Gastroesophageal sphincter (tissue), 4 donors: ENCODE results near the gene SNX32. TPM values are rescaled to one million over a fixed set of nuclear protein-coding genes. Genes with fewer than 3 reads are reported as not detected.
"Not testable (repeated sequence)": the region's sequence is repeated elsewhere in the genome, so short reads cannot be mapped to it uniquely, and the experiment has no call there.

ENCODE experiments used
- ATAC-seq: fragments of 150-250 bp; one replicate; pipeline ENCODE4 v1.9.1; 2016; ENCODE audit warnings: mild to moderate bottlenecking, moderate library complexity
- H3K27ac ChIP-seq, 4 donors: fragments of 200-600 bp; sonication (generic) in 3 of 4; 1 replicate in 3 of 4; 2 replicates in 1 of 4; pipeline ENCODE4 v1.5.1; 2016 to 2019
- H3K27me3 ChIP-seq: fragments of 200-600 bp; sonication (generic); one replicate; pipeline ENCODE4 v1.5.1; 2019
- H3K36me3 ChIP-seq, 2 donors: fragments of 200-600 bp; sonication (generic); one replicate each; pipeline ENCODE4 v1.5.1; 2019; ENCODE audit warnings: control low read depth in 1 of 2
- H3K4me1 ChIP-seq, 3 donors: fragments of 200-600 bp; sonication (generic); 1 replicate in 2 of 3; 2 replicates in 1 of 3; pipeline ENCODE4 v1.5.1; 2016 to 2019; ENCODE audit warnings: control low read depth in 2 of 3
- H3K4me3 ChIP-seq, 2 donors: fragments of 200-600 bp; sonication (generic); one replicate each; pipeline ENCODE4 v1.5.1; 2019; ENCODE audit warnings: mild to moderate bottlenecking in 1 of 2, moderate library complexity in 1 of 2
- H3K9me3 ChIP-seq, 3 donors: fragments of 200-600 bp; sonication (generic); one replicate each; pipeline ENCODE4 v1.5.1; 2017 to 2019; ENCODE audit warnings: control low read depth in 2 of 3
- CTCF ChIP-seq, 4 experiments: fragments of 200-600 bp in 2 of 4; fragments of 450-650 bp in 2 of 4; sonication (generic) in 1 of 4; IDR thresholded peaks; one replicate each; pipeline ENCODE4 v1.5.1; 2017 to 2019; ENCODE audit warnings: antibody characterized with exemption in 4 of 4, mild to moderate bottlenecking in 2 of 4, moderate library complexity in 2 of 4
- EP300 ChIP-seq: sonication (generic); formaldehyde crosslinking; IDR thresholded peaks from one replicate; pipeline ENCODE4 v1.6.1; 2017; ENCODE audit warnings: antibody characterized with exemption, mild to moderate bottlenecking
- POLR2A ChIP-seq, 2 donors: fragments of 450-650 bp; IDR thresholded peaks; one replicate each; pipeline ENCODE4 v1.6.1; 2017; ENCODE audit warnings: antibody characterized with exemption in 2 of 2, mild to moderate bottlenecking in 2 of 2, moderate library complexity in 1 of 2
- POLR2AphosphoS5 ChIP-seq: sonication (generic); formaldehyde crosslinking; IDR thresholded peaks from one replicate; pipeline ENCODE4 v1.6.1; 2017; ENCODE audit warnings: antibody characterized with exemption
- WGBS, 2 donors: methylation state at CpG; one replicate each; pipeline ENCODE4 v1.1.5; 2018; ENCODE audit warnings: low coverage in 1 of 2; 5-methylcytosine and 5-hydroxymethylcytosine counted together
- total RNA-seq, 4 donors: library from RNA; depleted of rRNA; stranded (reverse); fragments of >200 nt; gene quantifications; one replicate each; pipeline ENCODE4 v1.1.0, GENCODE V29; 2016

Gene SNX32
- total RNA-seq, 4 donors from 2014 or later, result 0.13 TPM; not detected in 3

- Histone ChIP-seq H3K36me3 (no peaks in the 10 kb centered on the region), H3K4me1 (no peaks in the 10 kb centered on the region), H3K27me3 (no peaks in the 10 kb centered on the region), H3K9me3 (no peaks in the 10 kb centered on the region), H3K4me3 (no peak overlapping the region), H3K27ac (no peak overlapping the region)
- no peak for TF ChIP-seq POLR2A (IDR thresholded peaks at IDR 0.05)
- TF ChIP-seq EP300, result no peak
- TF ChIP-seq CTCF (IDR thresholded peaks at IDR 0.05), result no peak
- TF ChIP-seq POLR2AphosphoS5, result no peak
- ATAC-seq, result no peak
- 96 to 100% methylated on average over 1 to 4 of the region's 4 CpGs for WGBS, 2 donors
Measured at GRCh38 chr11:65842144-65842543, 8.4 kb downstream of the SNX32 start.

GRCh38 chr11:65843811-65844210 lies 10.0 kb downstream of the SNX32 start:
- Histone ChIP-seq H3K27ac (no peak overlapping the region), H3K4me3 (no peak overlapping the region), H3K36me3 (no peaks in the 10 kb centered on the region), H3K4me1 (no peaks in the 10 kb centered on the region), H3K27me3 (no peaks in the 10 kb centered on the region), H3K9me3 (no peaks in the 10 kb centered on the region)
- TF ChIP-seq CTCF (IDR thresholded peaks at IDR 0.05), result no peak
- TF ChIP-seq POLR2A (IDR thresholded peaks at IDR 0.05), result no peak
- no peak for TF ChIP-seq EP300
- no peak for TF ChIP-seq POLR2AphosphoS5
- WGBS, 2 donors, result 92 to 95% methylated on average over 3 of the region's 3 CpGs
- no peak for ATAC-seq

GRCh38 chr11:65844231-65844872 lies 10.6 kb downstream of the SNX32 start:
- no peaks in the 10 kb centered on the region for H3K27me3 ChIP-seq
- ATAC-seq, result no peak
- H3K36me3 ChIP-seq, result no peaks in the 10 kb centered on the region
- H3K9me3 ChIP-seq, result no peaks in the 10 kb centered on the region
- no peak overlapping the region for H3K4me3 ChIP-seq
- 78 to 85% methylated on average over 2 to 10 of the region's 10 CpGs for WGBS, 2 donors
- H3K4me1 ChIP-seq, result no peaks in the 10 kb centered on the region
- H3K27ac ChIP-seq, result no peak overlapping the region
- TF ChIP-seq POLR2A (IDR thresholded peaks at IDR 0.05) (no peak), CTCF (IDR thresholded peaks at IDR 0.05) (no peak), POLR2AphosphoS5 (no peak), EP300 (no peak)

- Histone ChIP-seq H3K36me3 (peaks cover 0 to 24% of the 10 kb centered on the region in 2 donors), H3K4me3 (no peak overlapping the region), H3K4me1 (peaks cover 0 to 11% (median 0%) of the 10 kb centered on the region in 3 donors), H3K27me3 (no peaks in the 10 kb centered on the region), H3K9me3 (peaks cover 0 to 10% (median 0%) of the 10 kb centered on the region in 3 donors), H3K27ac (no peak overlapping the region)
- ATAC-seq, result no peak
- WGBS, 2 donors, result 35% methylated on average over 2 of the region's 3 CpGs; no CpG with 5 or more reads in 1 of the 2 donors
- TF ChIP-seq POLR2AphosphoS5 (no peak), CTCF (IDR thresholded peaks at IDR 0.05) (no peak), POLR2A (IDR thresholded peaks at IDR 0.05) (no peak), EP300 (no peak)
Measured at GRCh38 chr11:65847746-65848145, 14.0 kb downstream of the SNX32 start.

- not testable (repeated sequence) for H3K27ac ChIP-seq, H3K9me3 ChIP-seq, ATAC-seq, H3K4me3 ChIP-seq, H3K27me3 ChIP-seq
- H3K4me1 ChIP-seq, result peaks cover 0 to 20% (median 0%) of the 10 kb centered on the region in 3 donors
- H3K36me3 ChIP-seq, result peaks cover 0 to 33% of the 10 kb centered on the region in 2 donors
- 59 to 76% methylated on average over 2 to 6 of the region's 7 CpGs for WGBS, 2 donors
Measured at GRCh38 chr11:65848693-65849092, 14.9 kb downstream of the SNX32 start.
